ENCODE results near the gene MCM8.

Gene MCM8

GRCh38 chr20:5979801-5980200 is 29.3 kb downstream of the MCM8 start:
- Histone ChIP-seq H3K36me3 (replicated peaks; ENCODE audit: insufficient read depth, low read length) (no peaks in the 10 kb centered on the region), H3K9me2 (replicated peaks; ENCODE audit: insufficient read depth, low read length) (no peaks in the 10 kb centered on the region)

DNA sequence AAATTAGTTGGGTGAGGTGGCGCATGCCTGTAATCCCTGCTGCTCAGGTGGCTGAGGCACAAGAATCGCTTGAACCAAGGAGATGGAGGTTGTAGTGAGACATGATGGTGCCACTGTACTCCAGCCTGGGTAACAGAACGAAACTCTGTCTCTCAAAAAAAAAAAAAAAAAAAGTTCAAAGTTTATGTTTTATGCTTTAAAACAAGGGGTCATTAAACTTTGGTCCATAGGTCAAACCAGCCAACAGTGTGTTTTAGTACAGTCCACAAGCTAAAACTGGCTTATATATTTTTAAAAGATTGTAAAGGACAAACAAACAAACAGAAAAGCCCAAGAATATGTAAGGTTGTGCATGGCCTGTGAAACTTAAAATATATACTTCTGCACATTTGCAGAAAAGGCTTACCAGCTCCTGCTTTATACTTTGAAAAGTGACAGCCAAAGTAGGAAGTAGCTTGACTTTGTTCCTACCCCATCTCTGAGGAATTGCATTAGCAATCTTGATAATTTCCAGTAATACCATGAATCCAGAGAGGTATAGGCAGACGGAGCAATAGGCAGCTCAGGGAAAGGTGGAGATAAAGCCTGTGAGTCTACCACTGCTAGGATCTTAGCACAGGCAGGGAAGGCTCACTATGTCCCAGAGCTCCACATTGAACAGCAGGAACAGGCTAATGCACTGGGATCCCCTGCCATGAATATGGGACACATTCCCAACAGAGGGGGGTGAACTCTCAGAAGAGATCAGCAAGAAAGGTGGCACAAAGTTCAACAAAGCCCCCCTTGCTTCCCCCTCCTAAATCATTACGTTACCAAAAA is 30.5 kb downstream of the MCM8 start:
- no peaks in the 10 kb centered on the region for H3K36me3 ChIP-seq (replicated peaks; ENCODE audit: insufficient read depth, low read length)
- TF ChIP-seq EZH2 (optimal IDR thresholded peaks at IDR 0.05; ENCODE audit: low read depth, low read length): no peak
- TF ChIP-seq CTCF (IDR thresholded peaks at IDR 0.05; ENCODE audit: low read length): no peak
- TF ChIP-seq EZH2phosphoT487 (IDR thresholded peaks at IDR 0.05; ENCODE audit: low read length): no peak
- H3K9me2 ChIP-seq (replicated peaks; ENCODE audit: insufficient read depth, low read length): no peaks in the 10 kb centered on the region

More at GRCh38 chr20:5979801-5980200, 29.3 kb downstream of the MCM8 start:
- no peaks in the 10 kb centered on the region for H3F3A ChIP-seq (ENCODE audit: insufficient read depth, low read length)
- H3K9me3 ChIP-seq (replicated peaks; ENCODE audit: insufficient read depth, low read length): no peaks in the 10 kb centered on the region
- DNase-seq: no peak
- no peak overlapping the region for H3K9ac ChIP-seq (ENCODE audit: low read length)
- no peak overlapping the region for H3K27ac ChIP-seq (ENCODE audit: low read length)
- no peak overlapping the region for H3K4me2 ChIP-seq (ENCODE audit: low read depth, low read length)
- no peaks in the 10 kb centered on the region for H3K27me3 ChIP-seq (replicated peaks; ENCODE audit: insufficient read depth, low read length)
- no peaks in the 10 kb centered on the region for H3K79me2 ChIP-seq (ENCODE audit: low read length)
- H2AFZ ChIP-seq (ENCODE audit: low read length): no peak overlapping the region
- no peaks in the 10 kb centered on the region for H4K20me1 ChIP-seq (ENCODE audit: insufficient read depth, low read length)
- no peak for TF ChIP-seq CTCF (IDR thresholded peaks at IDR 0.05; ENCODE audit: low read length)
- no peak for TF ChIP-seq EZH2 (optimal IDR thresholded peaks at IDR 0.05; ENCODE audit: low read depth, low read length)
- no peak for TF ChIP-seq EZH2phosphoT487 (IDR thresholded peaks at IDR 0.05; ENCODE audit: low read length)
- H3K4me1 ChIP-seq (ENCODE audit: low read length): no peaks in the 10 kb centered on the region
- no peak overlapping the region for H3K4me3 ChIP-seq (ENCODE audit: low read length)

DNA sequence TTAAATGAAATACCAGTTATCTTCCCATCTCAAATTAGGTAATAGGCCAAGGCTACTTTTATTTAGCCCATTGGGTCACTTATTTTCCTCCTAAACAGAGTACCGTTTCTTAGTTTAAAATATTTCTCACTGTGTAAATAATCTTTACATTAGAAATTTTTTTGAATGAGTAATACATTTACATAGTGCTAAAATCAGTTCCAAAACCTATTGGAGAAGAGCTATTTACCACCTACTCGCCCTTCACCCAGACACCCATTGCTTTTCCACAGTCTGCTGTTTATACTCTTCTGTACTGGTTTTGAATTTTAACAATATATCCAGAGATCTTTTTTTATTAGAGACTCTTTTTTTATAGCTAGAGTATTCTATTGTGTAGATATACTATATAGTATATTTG is 36.9 kb downstream of the MCM8 start:
- no peak overlapping the region for H3K4me2 ChIP-seq (ENCODE audit: low read depth, low read length)
- H3K9me2 ChIP-seq (replicated peaks; ENCODE audit: insufficient read depth, low read length): no peaks in the 10 kb centered on the region
- no peak overlapping the region for H3K27ac ChIP-seq (ENCODE audit: low read length)
- H3K27me3 ChIP-seq (replicated peaks; ENCODE audit: insufficient read depth, low read length): no peaks in the 10 kb centered on the region
- H3K36me3 ChIP-seq (replicated peaks; ENCODE audit: insufficient read depth, low read length): peaks cover 3% of the 10 kb centered on the region; the same call in 1 of the 2 replicates
- no peaks in the 10 kb centered on the region for H4K20me1 ChIP-seq (ENCODE audit: insufficient read depth, low read length)
- H3K4me1 ChIP-seq (ENCODE audit: low read length): no peaks in the 10 kb centered on the region
- TF ChIP-seq CTCF (IDR thresholded peaks at IDR 0.05; ENCODE audit: low read length): no peak
- TF ChIP-seq EZH2phosphoT487 (IDR thresholded peaks at IDR 0.05; ENCODE audit: low read length): no peak
- no peak for TF ChIP-seq EZH2 (optimal IDR thresholded peaks at IDR 0.05; ENCODE audit: low read depth, low read length)
- no peak overlapping the region for H3K4me3 ChIP-seq (ENCODE audit: low read length)
- H3K9me3 ChIP-seq (replicated peaks; ENCODE audit: insufficient read depth, low read length): no peaks in the 10 kb centered on the region
- no peak for DNase-seq
- H3K79me2 ChIP-seq (ENCODE audit: low read length): no peaks in the 10 kb centered on the region
- no peak overlapping the region for H3K9ac ChIP-seq (ENCODE audit: low read length)
- H2AFZ ChIP-seq (ENCODE audit: low read length): no peak overlapping the region
- no peaks in the 10 kb centered on the region for H3F3A ChIP-seq (ENCODE audit: insufficient read depth, low read length)

More for the DNA sequence above, 30.5 kb downstream of the MCM8 start:
- no peaks in the 10 kb centered on the region for H3K79me2 ChIP-seq (ENCODE audit: low read length)
- H3K9ac ChIP-seq (ENCODE audit: low read length): no peak overlapping the region
- H3K4me2 ChIP-seq (ENCODE audit: low read depth, low read length): no peak overlapping the region
- no peaks in the 10 kb centered on the region for H3K9me3 ChIP-seq (replicated peaks; ENCODE audit: insufficient read depth, low read length)
- no peak overlapping the region for H3K4me3 ChIP-seq (ENCODE audit: low read length)
- no peak for DNase-seq
- H3K27me3 ChIP-seq (replicated peaks; ENCODE audit: insufficient read depth, low read length): no peaks in the 10 kb centered on the region
- no peaks in the 10 kb centered on the region for H4K20me1 ChIP-seq (ENCODE audit: insufficient read depth, low read length)
- no peaks in the 10 kb centered on the region for H3K4me1 ChIP-seq (ENCODE audit: low read length)
- no peaks in the 10 kb centered on the region for H3F3A ChIP-seq (ENCODE audit: insufficient read depth, low read length)
- no peak overlapping the region for H3K27ac ChIP-seq (ENCODE audit: low read length)
- H2AFZ ChIP-seq (ENCODE audit: low read length): no peak overlapping the region
